Inferior parietal cortex (tissue), 1 donor: ENCODE data around the gene MARK4.

Experiments
- DNase-seq: peaks from one replicate; pipeline ENCODE4 v3.0.0-alpha.2; 2016; ENCODE audit errors: extremely low spot score

The MARK4 gene

DNA sequence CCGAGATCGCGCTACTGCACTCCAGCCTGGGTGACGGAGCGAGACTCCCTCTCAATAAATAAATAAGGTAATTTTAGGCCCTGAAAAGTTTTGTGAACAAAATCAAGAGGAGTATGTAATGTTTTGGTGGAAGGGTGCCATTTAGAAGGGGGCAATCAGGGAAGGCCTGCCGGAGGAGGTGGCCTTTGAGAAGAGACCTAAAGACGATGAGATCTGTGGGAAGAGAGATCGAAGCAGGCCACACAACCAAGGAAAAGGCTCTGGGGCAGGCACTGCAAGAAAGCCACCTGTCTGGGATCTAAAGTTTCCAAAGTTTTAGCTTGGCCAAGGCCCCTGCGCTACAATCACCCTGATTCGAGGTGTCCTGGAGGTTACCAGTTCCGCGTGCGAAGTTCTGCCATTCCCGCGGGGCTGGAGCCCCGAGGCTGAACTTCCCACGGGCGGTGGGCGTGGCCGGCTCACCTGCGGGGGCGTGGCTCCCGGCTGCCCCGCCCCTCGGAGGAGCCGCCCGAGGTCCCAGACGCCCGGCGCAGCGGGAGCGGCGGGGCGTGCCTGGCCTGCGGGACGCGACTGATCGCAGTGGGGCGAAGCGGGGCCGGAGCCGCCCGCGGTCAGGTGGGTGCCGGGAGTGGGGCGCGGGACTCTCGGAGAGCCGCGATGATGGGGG lies 89.3 kb downstream of the MARK4 start, which contains the start of gene KLC3:
KLC3 (plus strand) TSS at position 519 of the 667 bp plus-strand sequence. CDS start 4,792 bp downstream, outside the sequence.
- DNase-seq, result no peak

DNA sequence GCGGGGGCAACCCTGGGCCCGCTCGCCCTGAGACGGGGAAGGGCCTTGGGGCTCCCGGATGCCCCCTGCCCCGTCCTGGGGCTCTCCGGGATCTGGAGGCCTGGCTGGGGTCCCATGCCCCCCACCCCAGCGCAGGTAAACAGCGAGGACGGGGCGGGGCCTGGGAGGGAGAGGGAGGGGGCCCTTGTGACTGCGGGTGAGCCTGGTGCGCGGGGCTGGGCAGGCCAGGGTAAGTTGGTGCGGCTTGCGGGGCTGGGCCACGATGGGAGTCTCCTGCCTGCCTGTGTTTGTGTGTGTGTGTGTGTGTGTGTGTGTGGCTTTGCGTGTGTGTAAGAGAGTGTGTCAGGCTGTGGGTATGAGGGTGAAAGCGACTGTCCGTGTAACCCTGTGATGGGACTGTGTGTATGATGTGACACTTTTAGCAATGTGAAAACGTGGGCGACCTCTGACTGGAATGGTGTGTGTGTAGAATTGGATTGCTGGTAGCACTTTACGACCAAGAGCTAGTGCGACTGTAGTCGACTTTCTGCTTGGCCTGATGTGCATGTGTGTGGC lies 89.9 kb downstream of the MARK4 start:
- no peak for DNase-seq

- no peak for DNase-seq
These were observed 91.8 kb downstream of the MARK4 start for GRCh38 chr19:45342911-45343310.

DNA sequence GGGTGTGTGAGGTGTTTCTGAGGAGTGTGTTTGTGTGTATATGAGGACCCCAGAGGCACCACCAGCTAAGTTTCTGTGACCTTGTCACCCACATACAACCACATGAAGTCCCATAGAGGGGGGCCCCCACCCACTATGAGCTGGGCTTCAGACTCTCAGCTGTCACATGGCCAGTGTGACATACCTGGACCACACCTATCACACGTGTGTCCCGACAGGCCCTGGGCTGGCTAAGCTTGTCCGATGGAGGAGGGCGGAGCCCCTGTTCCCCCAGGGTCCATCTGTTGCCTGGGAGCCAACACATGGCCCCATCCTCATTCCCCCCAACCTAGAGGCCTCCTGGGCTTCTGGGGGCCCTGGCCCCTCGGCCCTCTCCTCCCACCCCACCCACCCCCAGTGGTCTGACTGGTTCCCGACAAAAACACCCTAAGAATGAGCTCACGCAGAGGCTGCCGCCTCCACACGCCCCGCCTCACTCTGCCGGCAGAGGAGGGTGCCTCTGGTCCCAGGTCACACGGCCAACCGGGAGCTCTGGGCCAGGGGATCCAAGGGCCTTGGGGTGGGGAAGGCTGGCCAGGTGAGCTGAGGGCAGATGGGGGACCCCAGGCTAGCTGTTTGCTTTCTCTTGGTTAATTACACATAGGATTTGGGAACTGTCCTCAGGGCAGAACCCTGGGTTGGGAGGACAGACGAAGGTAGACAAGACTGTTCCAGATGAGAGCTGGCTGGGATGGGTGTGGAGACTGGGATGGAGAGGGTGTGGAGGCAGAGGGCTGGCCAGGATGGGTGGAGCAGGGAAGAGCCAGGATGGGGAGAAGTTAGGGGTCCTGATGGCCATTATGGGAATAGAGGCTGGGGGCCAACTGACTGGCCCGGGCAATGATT lies 93.8 kb downstream of the MARK4 start:
- no peak for DNase-seq

DNA sequence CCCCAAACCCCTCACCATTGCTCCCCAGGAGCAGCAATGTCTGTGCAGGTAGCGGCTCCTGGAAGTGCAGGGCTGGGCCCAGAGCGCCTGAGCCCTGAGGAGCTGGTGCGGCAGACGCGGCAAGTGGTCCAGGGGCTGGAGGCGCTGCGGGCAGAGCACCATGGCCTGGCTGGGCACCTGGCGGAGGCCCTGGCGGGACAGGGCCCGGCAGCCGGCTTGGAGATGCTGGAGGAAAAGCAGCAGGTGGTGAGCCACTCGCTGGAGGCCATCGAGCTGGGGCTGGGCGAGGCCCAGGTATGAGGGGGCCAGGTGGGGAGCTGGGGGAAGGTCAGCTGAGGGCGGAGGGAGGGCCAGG lies 94.4 kb downstream of the MARK4 start:
- no peak for DNase-seq

- no peak for DNase-seq
These were observed 95.4 kb downstream of the MARK4 start for GRCh38 chr19:45346449-45346848.

DNA sequence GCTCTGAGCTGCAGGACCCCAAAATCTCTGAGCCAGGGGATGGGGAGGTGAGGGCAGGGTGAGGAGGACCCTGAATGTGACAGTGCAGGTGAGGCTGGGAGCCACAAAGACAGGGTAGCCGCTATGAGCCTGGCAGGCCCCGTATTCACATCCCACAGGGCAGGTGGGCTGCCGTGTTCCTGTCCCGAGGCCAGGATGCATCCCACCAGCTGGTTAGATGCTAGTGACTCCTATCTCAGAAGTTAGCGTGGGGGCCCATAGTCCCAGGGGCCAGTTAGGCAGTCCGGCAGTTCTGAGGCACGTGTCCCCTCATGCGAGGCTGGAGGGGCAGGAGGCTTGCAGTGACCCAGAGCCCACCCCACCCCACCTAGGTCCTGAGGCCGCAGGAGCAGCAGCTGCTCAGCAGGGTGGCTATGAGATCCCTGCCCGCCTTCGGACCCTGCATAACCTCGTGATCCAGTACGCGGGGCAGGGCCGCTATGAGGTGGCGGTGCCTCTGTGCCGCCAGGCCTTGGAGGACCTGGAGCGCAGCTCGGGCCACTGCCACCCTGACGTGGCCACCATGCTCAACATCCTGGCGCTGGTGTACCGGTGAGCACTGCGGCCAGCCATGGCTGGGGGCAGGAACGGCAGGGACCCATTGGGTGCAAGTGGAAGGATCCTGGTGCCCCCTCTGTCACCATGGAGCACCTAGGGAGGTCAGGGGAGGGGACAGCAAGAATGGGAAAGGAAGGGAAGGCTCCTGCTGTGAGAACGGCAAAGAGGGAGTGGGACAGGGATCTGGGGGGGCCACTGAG lies 96.7 kb downstream of the MARK4 start:
- no peak for DNase-seq

GRCh38 chr19:45348367-45349125 lies 97.5 kb downstream of the MARK4 start:
- no peak for DNase-seq

DNA sequence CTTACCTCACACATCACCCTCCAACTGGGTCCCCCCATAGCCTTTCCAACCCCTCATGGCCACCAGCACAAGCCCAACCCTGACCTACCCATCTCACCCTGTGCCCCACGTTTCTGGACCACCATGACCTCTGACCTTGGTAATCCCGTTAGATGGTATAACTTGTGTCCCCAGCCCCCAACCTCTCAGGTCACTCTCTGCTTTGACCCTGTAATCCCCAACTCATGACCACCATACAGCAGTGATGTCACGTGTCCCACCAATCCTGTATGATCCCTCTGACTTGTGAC lies 98.0 kb downstream of the MARK4 start:
- no peak for DNase-seq

DNA sequence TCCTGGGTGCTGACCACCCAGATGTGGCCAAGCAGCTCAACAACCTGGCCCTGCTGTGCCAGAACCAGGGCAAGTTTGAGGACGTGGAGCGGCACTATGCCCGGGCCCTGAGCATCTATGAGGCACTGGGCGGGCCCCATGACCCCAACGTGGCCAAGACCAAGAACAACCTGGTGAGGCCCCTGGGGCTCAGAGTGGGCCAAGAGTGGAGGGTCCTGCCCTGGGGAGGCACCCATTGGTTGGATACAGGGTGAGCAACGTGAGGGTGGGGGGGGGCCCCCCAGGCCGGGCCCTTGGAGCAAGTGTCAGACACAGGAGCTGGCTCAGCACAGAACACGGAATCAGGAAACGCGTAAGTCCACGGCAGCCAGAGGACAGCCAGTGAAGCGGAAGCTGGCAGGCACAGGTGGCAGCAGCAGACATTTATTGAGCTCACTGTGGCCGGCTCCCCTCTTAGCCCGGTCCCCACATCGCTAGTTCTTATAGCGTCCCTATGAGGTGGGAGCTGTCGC lies 98.4 kb downstream of the MARK4 start:
- no peak for DNase-seq

GRCh38 chr19:45350477-45351058 lies 99.5 kb downstream of the MARK4 start:
- DNase-seq, result no peak

DNA sequence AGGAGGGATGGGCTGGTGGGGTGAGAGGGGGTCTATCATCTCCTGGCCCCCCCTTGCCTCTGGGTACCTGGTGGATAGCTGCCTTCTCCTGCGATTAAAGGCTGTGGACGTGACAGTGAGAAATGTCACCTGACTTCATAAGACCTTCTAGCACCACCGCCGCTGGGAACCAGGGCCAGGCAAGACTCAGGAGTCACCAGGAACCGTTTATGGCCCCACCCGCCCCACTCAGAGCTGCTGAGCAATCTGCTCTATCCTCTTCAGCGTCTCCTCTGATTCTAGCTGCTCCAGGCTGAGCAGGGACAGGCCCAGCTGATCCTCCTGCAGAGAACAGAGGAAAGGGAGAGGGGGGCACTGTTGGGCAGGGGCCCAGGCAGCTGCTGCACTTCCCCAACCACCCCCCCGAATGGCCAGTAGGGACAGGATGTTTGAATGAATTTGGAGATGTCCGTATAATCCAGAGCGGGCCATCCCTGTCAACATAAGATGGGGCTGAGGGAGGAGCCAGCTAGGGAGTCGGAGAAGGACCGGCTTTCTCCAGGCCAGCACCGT lies 100.4 kb downstream of the MARK4 start:
- DNase-seq, result no peak

- DNase-seq, result no peak
These were observed 101.0 kb downstream of the MARK4 start for GRCh38 chr19:45352062-45352461.

- no peak for DNase-seq
These were observed 101.4 kb downstream of the MARK4 start for GRCh38 chr19:45352471-45352870.

DNA sequence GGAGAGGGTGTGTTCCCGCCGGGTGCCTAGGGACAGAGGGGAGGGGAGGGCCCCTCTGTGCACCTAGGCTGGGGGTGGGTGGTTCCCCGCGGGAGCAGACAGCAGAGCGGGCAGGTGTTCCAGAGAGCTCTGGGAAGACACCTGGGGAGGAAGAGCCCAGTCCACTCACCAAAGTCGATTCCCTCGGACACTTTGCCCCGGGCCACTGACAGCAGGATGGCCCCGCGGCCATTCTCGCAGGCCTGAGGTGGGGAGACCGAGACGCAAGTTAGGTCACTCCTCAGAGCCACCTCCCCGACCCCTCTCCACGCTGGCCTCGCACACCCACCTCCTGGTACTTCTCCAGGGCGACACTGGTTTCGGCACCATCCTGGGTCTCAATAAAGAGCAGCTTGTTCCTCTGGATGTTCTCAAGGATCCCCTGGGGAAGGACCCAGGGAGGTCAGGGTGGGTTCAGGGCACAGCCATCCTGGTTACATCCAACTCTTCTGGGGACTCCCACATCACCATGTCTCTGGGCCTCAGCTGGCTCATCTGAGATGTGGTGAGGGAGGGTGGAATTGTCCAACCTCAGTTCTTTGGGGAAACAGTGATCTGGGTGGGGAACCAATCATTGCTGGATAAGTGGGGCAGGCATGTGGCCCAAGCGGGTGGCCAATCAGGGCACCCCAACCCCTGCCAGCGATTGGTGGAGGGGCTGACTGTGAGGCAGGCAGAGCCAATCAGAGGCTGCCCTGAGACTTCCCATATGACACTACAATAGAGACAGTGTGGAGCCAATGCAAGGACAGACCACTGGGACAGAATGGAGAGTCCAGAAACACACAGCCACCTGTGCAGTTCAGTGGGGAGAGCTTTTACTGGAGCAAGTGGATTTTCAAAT lies 102.1 kb downstream of the MARK4 start:
- no peak for DNase-seq

DNA sequence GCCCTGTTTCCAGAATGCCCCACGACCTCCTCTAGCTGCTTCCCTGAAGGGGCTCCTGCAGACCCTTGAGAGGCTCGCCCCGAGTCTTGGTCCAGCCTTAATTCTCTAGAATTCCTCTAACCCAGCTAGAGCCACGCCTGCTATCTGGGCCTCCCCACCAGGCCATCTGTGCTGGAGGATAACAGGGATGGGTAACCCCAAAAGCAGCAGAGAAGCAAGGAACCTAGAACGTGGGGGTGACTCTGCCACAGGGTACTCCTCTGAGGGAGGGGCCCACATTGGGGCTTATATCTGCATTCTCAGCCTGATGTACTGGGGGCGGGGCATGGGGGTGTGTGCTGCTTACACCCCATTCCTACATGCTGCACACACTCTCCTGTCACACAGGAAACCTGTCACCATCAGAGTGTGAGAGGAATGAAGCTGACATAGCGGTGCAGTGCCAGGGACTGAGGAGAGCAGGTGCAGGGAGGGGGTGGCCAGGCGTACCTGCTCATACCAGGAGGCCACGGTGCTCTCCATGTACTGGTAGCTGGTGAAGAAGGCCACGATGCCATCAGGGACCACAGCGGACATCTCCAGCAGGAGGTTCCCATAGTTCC lies 103.3 kb downstream of the MARK4 start:
- no peak for DNase-seq
